ENCODE data around the gene DLGAP1. TPM values are rescaled to one million over a fixed set of nuclear protein-coding genes. Genes with fewer than 3 reads are reported as not detected.

The DLGAP1 gene
- total and polyA plus RNA-seq, 2 of the 13 experiments (the other 11 are each of a cell fraction or from before 2014, with no cell fraction given) = 0.01 TPM; not detected in 1

- TF ChIP-seq, protein P1, sequence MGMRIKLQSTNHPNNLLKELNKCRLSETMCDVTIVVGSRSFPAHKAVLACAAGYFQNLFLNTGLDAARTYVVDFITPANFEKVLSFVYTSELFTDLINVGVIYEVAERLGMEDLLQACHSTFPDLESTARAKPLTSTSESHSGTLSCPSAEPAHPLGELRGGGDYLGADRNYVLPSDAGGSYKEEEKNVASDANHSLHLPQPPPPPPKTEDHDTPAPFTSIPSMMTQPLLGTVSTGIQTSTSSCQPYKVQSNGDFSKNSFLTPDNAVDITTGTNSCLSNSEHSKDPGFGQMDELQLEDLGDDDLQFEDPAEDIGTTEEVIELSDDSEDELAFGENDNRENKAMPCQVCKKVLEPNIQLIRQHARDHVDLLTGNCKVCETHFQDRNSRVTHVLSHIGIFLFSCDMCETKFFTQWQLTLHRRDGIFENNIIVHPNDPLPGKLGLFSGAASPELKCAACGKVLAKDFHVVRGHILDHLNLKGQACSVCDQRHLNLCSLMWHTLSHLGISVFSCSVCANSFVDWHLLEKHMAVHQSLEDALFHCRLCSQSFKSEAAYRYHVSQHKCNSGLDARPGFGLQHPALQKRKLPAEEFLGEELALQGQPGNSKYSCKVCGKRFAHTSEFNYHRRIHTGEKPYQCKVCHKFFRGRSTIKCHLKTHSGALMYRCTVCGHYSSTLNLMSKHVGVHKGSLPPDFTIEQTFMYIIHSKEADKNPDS (CRISPR knock-in tag; IDR thresholded peaks at IDR 0.05) = no peak
- TF ChIP-seq KMT2A (CRISPR knock-in tag; IDR thresholded peaks at IDR 0.05) (no peak), ZBTB49 (CRISPR knock-in tag; IDR thresholded peaks at IDR 0.05; ENCODE audit: borderline replicate concordance) (no peak), ZFY (CRISPR knock-in tag; IDR thresholded peaks at IDR 0.05) (peak; percentile 52), PAF1 (CRISPR knock-in tag; IDR thresholded peaks at IDR 0.05) (no peak), IKZF1 (IDR thresholded peaks at IDR 0.05) (no peak), EP300 (IDR thresholded peaks at IDR 0.05; ENCODE audit: low read depth in 2 of 2, low read length in 2 of 2) (peak in 1 of 2 experiments; percentile 86; a peak in 2 of 4 replicates), EP300 (CRISPR knock-in tag; IDR thresholded peaks at IDR 0.05; ENCODE audit: borderline replicate concordance) (peak; percentile 82), ZNF33B (CRISPR knock-in tag; IDR thresholded peaks at IDR 0.05) (no peak), ZNF747 (CRISPR knock-in tag; IDR thresholded peaks at IDR 0.05; ENCODE audit: borderline replicate concordance) (no peak), ZNF547 (CRISPR knock-in tag; IDR thresholded peaks at IDR 0.05) (no peak), REPIN1 (CRISPR knock-in tag; IDR thresholded peaks at IDR 0.05; ENCODE audit: borderline replicate concordance, low read depth) (no peak), TAF15 (IDR thresholded peaks at IDR 0.05; ENCODE audit: low read depth, low read length, poor library complexity, severe bottlenecking) (no peak), ZNF672 (CRISPR knock-in tag; IDR thresholded peaks at IDR 0.05) (no peak), ZNF784 (CRISPR knock-in tag; IDR thresholded peaks at IDR 0.05; ENCODE audit: borderline replicate concordance) (no peak)
- TF ChIP-seq, protein P2, sequence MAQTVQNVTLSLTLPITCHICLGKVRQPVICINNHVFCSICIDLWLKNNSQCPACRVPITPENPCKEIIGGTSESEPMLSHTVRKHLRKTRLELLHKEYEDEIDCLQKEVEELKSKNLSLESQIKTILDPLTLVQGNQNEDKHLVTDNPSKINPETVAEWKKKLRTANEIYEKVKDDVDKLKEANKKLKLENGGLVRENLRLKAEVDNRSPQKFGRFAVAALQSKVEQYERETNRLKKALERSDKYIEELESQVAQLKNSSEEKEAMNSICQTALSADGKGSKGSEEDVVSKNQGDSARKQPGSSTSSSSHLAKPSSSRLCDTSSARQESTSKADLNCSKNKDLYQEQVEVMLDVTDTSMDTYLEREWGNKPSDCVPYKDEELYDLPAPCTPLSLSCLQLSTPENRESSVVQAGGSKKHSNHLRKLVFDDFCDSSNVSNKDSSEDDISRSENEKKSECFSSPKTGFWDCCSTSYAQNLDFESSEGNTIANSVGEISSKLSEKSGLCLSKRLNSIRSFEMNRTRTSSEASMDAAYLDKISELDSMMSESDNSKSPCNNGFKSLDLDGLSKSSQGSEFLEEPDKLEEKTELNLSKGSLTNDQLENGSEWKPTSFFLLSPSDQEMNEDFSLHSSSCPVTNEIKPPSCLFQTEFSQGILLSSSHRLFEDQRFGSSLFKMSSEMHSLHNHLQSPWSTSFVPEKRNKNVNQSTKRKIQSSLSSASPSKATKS (CRISPR knock-in tag; IDR thresholded peaks at IDR 0.05) = no peak
- TF ChIP-seq, protein P3, sequence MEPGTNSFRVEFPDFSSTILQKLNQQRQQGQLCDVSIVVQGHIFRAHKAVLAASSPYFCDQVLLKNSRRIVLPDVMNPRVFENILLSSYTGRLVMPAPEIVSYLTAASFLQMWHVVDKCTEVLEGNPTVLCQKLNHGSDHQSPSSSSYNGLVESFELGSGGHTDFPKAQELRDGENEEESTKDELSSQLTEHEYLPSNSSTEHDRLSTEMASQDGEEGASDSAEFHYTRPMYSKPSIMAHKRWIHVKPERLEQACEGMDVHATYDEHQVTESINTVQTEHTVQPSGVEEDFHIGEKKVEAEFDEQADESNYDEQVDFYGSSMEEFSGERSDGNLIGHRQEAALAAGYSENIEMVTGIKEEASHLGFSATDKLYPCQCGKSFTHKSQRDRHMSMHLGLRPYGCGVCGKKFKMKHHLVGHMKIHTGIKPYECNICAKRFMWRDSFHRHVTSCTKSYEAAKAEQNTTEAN (CRISPR knock-in tag; conservative IDR thresholded peaks at IDR 0.05) = no peak
- TF ChIP-seq, protein P4, sequence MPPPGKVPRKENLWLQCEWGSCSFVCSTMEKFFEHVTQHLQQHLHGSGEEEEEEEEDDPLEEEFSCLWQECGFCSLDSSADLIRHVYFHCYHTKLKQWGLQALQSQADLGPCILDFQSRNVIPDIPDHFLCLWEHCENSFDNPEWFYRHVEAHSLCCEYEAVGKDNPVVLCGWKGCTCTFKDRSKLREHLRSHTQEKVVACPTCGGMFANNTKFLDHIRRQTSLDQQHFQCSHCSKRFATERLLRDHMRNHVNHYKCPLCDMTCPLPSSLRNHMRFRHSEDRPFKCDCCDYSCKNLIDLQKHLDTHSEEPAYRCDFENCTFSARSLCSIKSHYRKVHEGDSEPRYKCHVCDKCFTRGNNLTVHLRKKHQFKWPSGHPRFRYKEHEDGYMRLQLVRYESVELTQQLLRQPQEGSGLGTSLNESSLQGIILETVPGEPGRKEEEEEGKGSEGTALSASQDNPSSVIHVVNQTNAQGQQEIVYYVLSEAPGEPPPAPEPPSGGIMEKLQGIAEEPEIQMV (CRISPR knock-in tag; IDR thresholded peaks at IDR 0.05; ENCODE audit: low read depth) = no peak
Observed at GRCh38 chr18:3652380-3653262, 802.5 kb downstream of the DLGAP1 start (continued).

All from HepG2 (cell line).